K562 (cell line): ENCODE results near the gene SPOCD1. TPM values are rescaled to one million over a fixed set of nuclear protein-coding genes. Genes with fewer than 3 reads are reported as not detected.

Source experiments
- ATAC-seq: fragments of 200-7000 bp; cut with Tn5 transposase; 3 replicates; pipeline ENCODE4 v1.9.1; 2020; ENCODE audit warnings: moderate library complexity
- BruUV-seq: library from RNA; stranded (reverse); fragments of 400-500 nt; replicated peaks from 2 replicates; lab custom pipeline; 2021; lab: Mats Ljungman, UMichigan
- CTCF ChIA-PET: fragments of 300-600 bp; formaldehyde crosslinking; extraction: SDS; loops from one replicate; lab custom pipeline; 2021; ENCODE audit warnings: low intra/inter-chr PET ratio; lab: Yijun Ruan, JAX
- POLR2A ChIA-PET: fragments of 300-600, 350-650 bp; sonication (Branson Sonifier 250); formaldehyde crosslinking; extraction: SDS; loops from one replicate; lab custom pipeline; 2021; ENCODE audit warnings: antibody characterized with exemption, inconsistent platforms; lab: Yijun Ruan, JAX
- DNase-seq, 4 experiments: peaks; one replicate each; pipeline versions ENCODE4 v3.0.0 to v3.0.0-alpha.2; 2011 to 2018; ENCODE audit warnings: low spot score in 3 of 4, mixed read lengths in 3 of 4; ENCODE audit errors: extremely low read depth in 1 of 4
- FAIRE-seq: peaks from 2 replicates; lab custom pipeline; 2011; peaks lifted over from hg19 to GRCh38; lab: Jason Lieb, UNC
- H2AFZ ChIP-seq: 2 replicates; pipeline ENCODE4 v1.6.0; 2011; ENCODE audit warnings: low read depth, low read length, control low read depth, inconsistent platforms
- H3K27ac ChIP-seq: fragments of 200-600 bp; 3 replicates; pipeline ENCODE4 v1.8.0; 2011; ENCODE audit warnings: low read depth, mild to moderate bottlenecking, control low read depth, inconsistent platforms, low read length, moderate library complexity, mixed read lengths; ENCODE audit errors: extremely low read depth
- H3K27me3 ChIP-seq, 2 experiments: fragments of 300-600 bp in 1 of 2; 2 replicates in 1 of 2; 3 replicates in 1 of 2; pipeline versions ENCODE4 v1.6.0 to v1.8.0; 2011; ENCODE audit warnings: inconsistent platforms in 2 of 2, low read length in 2 of 2, mild to moderate bottlenecking in 1 of 2, mixed read lengths in 1 of 2, moderate library complexity in 1 of 2; ENCODE audit not compliant: control insufficient read depth in 2 of 2, insufficient read depth in 2 of 2
- H3K36me3 ChIP-seq: fragments of 300-600 bp; 3 replicates; pipeline ENCODE4 v1.8.0; 2011; ENCODE audit warnings: mild to moderate bottlenecking, low read length, inconsistent platforms; ENCODE audit not compliant: control insufficient read depth, insufficient read depth
- H3K4me1 ChIP-seq, 2 experiments: fragments of 200-600 bp in 1 of 2; replicated peaks in 1 of 2; 2 replicates in 1 of 2; 3 replicates in 1 of 2; pipeline versions ENCODE4 v1.5.1 to v1.8.0; 2011; ENCODE audit warnings: inconsistent platforms in 2 of 2, low read length in 2 of 2, mild to moderate bottlenecking in 1 of 2, mixed read lengths in 1 of 2, moderate library complexity in 1 of 2; ENCODE audit not compliant: control insufficient read depth in 2 of 2, insufficient read depth in 2 of 2
- H3K4me2 ChIP-seq: 2 replicates; pipeline ENCODE4 v1.6.1; 2011; ENCODE audit warnings: low read length, control low read depth, inconsistent platforms, mixed read lengths; ENCODE audit not compliant: insufficient read depth
- H3K4me3 ChIP-seq: fragments of 200-600 bp; sonication (generic), shearing (Covaris generic); 2 replicates; pipeline ENCODE4 v1.5.1; 2016; ENCODE audit warnings: control low read depth, inconsistent platforms
- H3K79me2 ChIP-seq: fragments of 200-600 bp; 3 replicates; pipeline ENCODE4 v1.8.0; 2011; ENCODE audit warnings: low read length, inconsistent platforms; ENCODE audit not compliant: control insufficient read depth, insufficient read depth
- H3K9ac ChIP-seq, 2 experiments: 2 replicates each; pipeline versions ENCODE4 v1.6.0 to v1.6.1; 2011; ENCODE audit warnings: low read depth in 2 of 2, low read length in 2 of 2, control low read depth in 1 of 2, inconsistent platforms in 1 of 2, mild to moderate bottlenecking in 1 of 2, mixed read lengths in 1 of 2; ENCODE audit not compliant: insufficient read depth in 1 of 2
- H3K9me1 ChIP-seq: one replicate; pipeline ENCODE4 v1.6.0; 2011; ENCODE audit warnings: inconsistent platforms, mild to moderate bottlenecking, low read length, moderate library complexity; ENCODE audit not compliant: control insufficient read depth, insufficient read depth
- H3K9me3 ChIP-seq: replicated peaks from 2 replicates; pipeline ENCODE4 v1.5.1; 2011; ENCODE audit warnings: low read depth, low read length, inconsistent platforms; ENCODE audit not compliant: control insufficient read depth, insufficient read depth
- H4K20me1 ChIP-seq: replicated peaks from 2 replicates; pipeline ENCODE4 v1.6.1; 2011; ENCODE audit warnings: low read length, inconsistent platforms, mixed read lengths; ENCODE audit not compliant: control insufficient read depth, insufficient read depth
- ATF2 ChIP-seq: sonication (generic); formaldehyde crosslinking; IDR thresholded peaks from 2 replicates; pipeline ENCODE4 v1.8.1; 2022; ENCODE audit warnings: missing genetic modification reagents
- FOXA3 ChIP-seq, 2 experiments: fragments of 450-650 bp in 1 of 2; sonication (generic) in 1 of 2; formaldehyde crosslinking; IDR thresholded peaks in 1 of 2; conservative IDR thresholded peaks in 1 of 2; 2 replicates each; pipeline versions ENCODE4 v1.4.0 to v1.8.0; 2020 to 2022; ENCODE audit warnings: mild to moderate bottlenecking in 2 of 2, missing genetic modification reagents in 1 of 2
- ILF3 ChIP-seq: fragments of 450-650 bp; IDR thresholded peaks from 2 replicates; pipeline ENCODE4 v1.6.1; 2018; ENCODE audit warnings: antibody characterized with exemption, mild to moderate bottlenecking, moderate library complexity, borderline replicate concordance
- MTA3 ChIP-seq: fragments of 450-650 bp; formaldehyde crosslinking; IDR thresholded peaks from 2 replicates; pipeline ENCODE4 v1.6.1; 2017; ENCODE audit warnings: mild to moderate bottlenecking, borderline replicate concordance
- POLR2G ChIP-seq: fragments of 200-400 bp; formaldehyde crosslinking; IDR thresholded peaks from 2 replicates; pipeline ENCODE4 v1.6.1; 2017; ENCODE audit warnings: low read depth, mild to moderate bottlenecking, antibody characterized with exemption, low read length, moderate library complexity
- PTTG1 ChIP-seq: fragments of 450-650 bp; IDR thresholded peaks from 2 replicates; pipeline ENCODE4 v1.6.1; 2016; ENCODE audit warnings: low read depth, mild to moderate bottlenecking, missing genetic modification characterization, missing compliant biosample characterization
- RAD21 ChIP-seq, 2 experiments: fragments of 250-450 bp in 1 of 2; fragments of 450-650 bp in 1 of 2; sonication (Bioruptor Pico) in 1 of 2; formaldehyde crosslinking in 1 of 2; IDR thresholded peaks in 1 of 2; conservative IDR thresholded peaks in 1 of 2; 2 replicates each; pipeline versions ENCODE4 v1.4.0 to v1.8.0; 2020 to 2022; ENCODE audit warnings: mild to moderate bottlenecking in 2 of 2, moderate library complexity in 1 of 2
- RBM34 ChIP-seq: fragments of 200-400 bp; formaldehyde crosslinking; IDR thresholded peaks from 2 replicates; pipeline ENCODE4 v1.6.1; 2018; ENCODE audit warnings: low read length, borderline replicate concordance; ENCODE audit not compliant: insufficient read depth
- SMARCB1 ChIP-seq: IDR thresholded peaks from 2 replicates; pipeline ENCODE4 v1.6.1; 2011; ENCODE audit warnings: improper control_type of control experiment, low read depth; ENCODE audit not compliant: insufficient read length
- U2AF1 ChIP-seq: fragments of 200-400 bp; formaldehyde crosslinking; optimal IDR thresholded peaks from 2 replicates; pipeline ENCODE3; 2017; ENCODE audit warnings: mild to moderate bottlenecking, low read depth, low read length, moderate library complexity
- XRCC5 ChIP-seq: fragments of 200-400 bp; formaldehyde crosslinking; IDR thresholded peaks from 2 replicates; pipeline ENCODE4 v1.6.1; 2017; ENCODE audit warnings: low read depth, mild to moderate bottlenecking, low read length
- WGBS: fragments of 100-300 bp; shearing (Covaris generic); methylation state at CpG from one replicate; pipeline ENCODE4 v1.1.6; 2016; ENCODE audit warnings: low coverage, mixed read lengths; ENCODE audit not compliant: insufficient coverage; ENCODE audit errors: missing lambda C conversion rate; 5-methylcytosine and 5-hydroxymethylcytosine counted together
- in situ Hi-C: fragments of 300-500 bp; cut with MboI; formaldehyde crosslinking; loops from 4 replicates; pipeline ENCODE4 v1.15.0; 2018; ENCODE audit warnings: inconsistent platforms, mixed read lengths
- intact Hi-C: fragments of 100-400 bp; cut with micrococcal nuclease; formaldehyde crosslinking; loops from 2 replicates; pipeline ENCODE4 v1.14.2; 2022
- polyA plus RNA-seq, 8 experiments: library from polyadenylated mRNA; depleted of rRNA in 4 of 8; stranded (reverse) in 5 of 8; unstranded in 3 of 8; fragments of >200 nt; fragmentation: Nextera tagmentation in 2 of 8; fragmentation: Illumina TruSeq in 1 of 8; extraction: Ambion mirVana in 2 of 8; extraction: Trizol in 1 of 8; gene quantifications; 2 replicates each; pipeline versions ENCODE4 v1.2.1 to v1.2.3, GENCODE V29; 2011 to 2014; ENCODE audit warnings: inconsistent platforms in 1 of 8, missing spikeins in 1 of 8
- total RNA-seq, 7 experiments: library from RNA; depleted of rRNA in 6 of 7; stranded (reverse); fragments of >200 nt in 6 of 7; fragmentation: Illumina TruSeq in 2 of 7; extraction: Trizol in 2 of 7; gene quantifications; 2 replicates each; pipeline versions ENCODE4 v1.2.1 to v1.2.3, GENCODE V29; 2011 to 2021; ENCODE audit warnings: low replicate concordance in 1 of 7
- TF ChIP-seq, protein P1 (sequence below): fragments of 250-450 bp; sonication (Bioruptor Pico); IDR thresholded peaks from 2 replicates; pipeline ENCODE4 v1.4.0; 2020; ENCODE audit warnings: mild to moderate bottlenecking
- TF ChIP-seq, protein P2 (sequence below): fragments of 250-450 bp; sonication (Bioruptor Pico); IDR thresholded peaks from 2 replicates; pipeline ENCODE4 v1.4.0; 2020; ENCODE audit warnings: mild to moderate bottlenecking, moderate library complexity

The SPOCD1 gene
- total and polyA plus RNA-seq, 9 of the 15 experiments (the other 6 are each of a cell fraction or from before 2014, with no cell fraction given), result 0.03 to 0.71 (median 0.26) TPM; not detected in 1

DNA sequence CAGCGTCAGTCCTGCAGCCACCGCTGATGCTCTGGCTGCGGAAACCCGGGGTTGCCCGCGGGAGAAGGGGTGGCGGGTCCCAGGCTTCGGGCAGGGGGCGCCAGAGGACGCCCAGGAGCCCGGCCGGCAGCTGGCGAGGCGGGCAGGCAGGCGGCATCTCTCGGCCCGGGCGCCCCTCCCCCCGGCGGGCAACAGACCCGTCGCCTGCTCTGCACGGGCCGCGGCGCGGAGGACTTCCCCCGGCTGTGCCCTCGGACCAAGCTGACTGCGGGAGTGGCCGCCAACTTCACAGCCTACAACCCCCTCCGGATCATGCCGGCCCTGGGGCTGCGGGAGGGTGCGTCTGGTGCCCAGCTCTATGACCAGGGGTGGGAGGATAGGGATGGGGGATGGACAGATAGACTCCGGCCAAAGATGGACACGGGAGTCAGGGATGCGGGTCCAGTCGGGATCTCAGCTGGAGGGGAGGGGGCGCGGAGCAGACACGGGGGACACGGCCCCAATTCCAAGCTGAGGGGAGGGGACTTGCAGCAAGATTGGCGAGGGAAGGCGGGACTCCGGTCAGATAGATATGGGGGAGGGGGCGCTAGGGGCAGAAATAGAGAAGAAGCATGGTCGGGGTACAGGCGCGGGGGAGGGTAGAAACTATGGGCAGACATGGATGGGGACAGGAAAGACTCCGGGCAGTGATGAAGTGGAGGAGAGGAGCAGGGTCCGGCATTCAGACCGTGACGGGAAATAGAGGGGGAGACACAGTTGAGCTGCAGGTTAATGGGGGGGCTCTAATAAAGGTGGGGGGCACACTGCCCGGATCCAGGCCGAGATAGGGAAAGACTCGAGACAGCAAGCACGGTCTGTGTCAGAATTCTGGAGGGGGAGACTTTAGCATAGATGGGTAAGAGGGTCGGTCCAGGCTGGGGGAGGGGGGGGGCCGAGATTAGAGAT is 52.8 kb downstream of the SPOCD1 start:
- no peak overlapping the region for H3K4me3 ChIP-seq
- POLR2A ChIA-PET, result no interaction called here
- ATAC-seq, result peak; percentile 32
- no peaks in the 10 kb centered on the region for H3K9me1 ChIP-seq
- H4K20me1 ChIP-seq, result peaks cover 49% of the 10 kb centered on the region
- WGBS, result 4% methylated on average over 38 of the region's 60 CpGs
- no peaks in the 10 kb centered on the region for H3K9me3 ChIP-seq
- intact Hi-C loops, result no loop called here
- in situ Hi-C loops, result no loop called here
- BruUV-seq, result no TSS peak
- FAIRE-seq, result no peak
- no peak overlapping the region for H3K9ac ChIP-seq
- peaks cover 10 to 31% of the 10 kb centered on the region in 2 experiments; a peak in 4 of 5 replicates for H3K4me1 ChIP-seq
- no peak overlapping the region for H3K4me2 ChIP-seq
- CTCF ChIA-PET, result interaction anchor here (0.7 to 1.6 kb wide), 7 partner anchors 18 to 300 kb away, joined by 3 to 7 read pairs (median 4); no protein-coding TSS in a partner anchor
- H2AFZ ChIP-seq, result 0 out of 2 replicates have a peak overlapping the region, but pooled peaks have one; percentile 58
- H3K36me3 ChIP-seq, result no peaks in the 10 kb centered on the region
- no peak overlapping the region for H3K27ac ChIP-seq
- peaks cover 50 to 79% of the 10 kb centered on the region in 2 experiments for H3K27me3 ChIP-seq
- peak; percentile 44 to 73 (median 70) for DNase-seq
- no peaks in the 10 kb centered on the region for H3K79me2 ChIP-seq
- no peak for TF ChIP-seq SMARCB1
- TF ChIP-seq RBM34, result no peak
- no peak for TF ChIP-seq ATF2
- no peak for TF ChIP-seq U2AF1
- TF ChIP-seq, protein P1, sequence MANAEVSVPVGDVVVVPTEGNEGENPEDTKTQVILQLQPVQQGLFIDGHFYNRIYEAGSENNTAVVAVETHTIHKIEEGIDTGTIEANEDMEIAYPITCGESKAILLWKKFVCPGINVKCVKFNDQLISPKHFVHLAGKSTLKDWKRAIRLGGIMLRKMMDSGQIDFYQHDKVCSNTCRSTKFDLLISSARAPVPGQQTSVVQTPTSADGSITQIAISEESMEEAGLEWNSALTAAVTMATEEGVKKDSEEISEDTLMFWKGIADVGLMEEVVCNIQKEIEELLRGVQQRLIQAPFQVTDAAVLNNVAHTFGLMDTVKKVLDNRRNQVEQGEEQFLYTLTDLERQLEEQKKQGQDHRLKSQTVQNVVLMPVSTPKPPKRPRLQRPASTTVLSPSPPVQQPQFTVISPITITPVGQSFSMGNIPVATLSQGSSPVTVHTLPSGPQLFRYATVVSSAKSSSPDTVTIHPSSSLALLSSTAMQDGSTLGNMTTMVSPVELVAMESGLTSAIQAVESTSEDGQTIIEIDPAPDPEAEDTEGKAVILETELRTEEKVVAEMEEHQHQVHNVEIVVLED (CRISPR knock-in tag), result no peak
- no peak for TF ChIP-seq POLR2G
- no peak for TF ChIP-seq PTTG1 (tag)
- TF ChIP-seq MTA3, result 0 out of 2 replicates have a peak, but pooled peaks have one; percentile 28
- TF ChIP-seq RAD21 (CRISPR knock-in tag; conservative IDR thresholded peaks at IDR 0.05 in 1 of 2, IDR thresholded peaks at IDR 0.05 in 1 of 2), result peak in 1 of 2 experiments; percentile 60; a peak in 3 of 4 replicates
- TF ChIP-seq, protein P2, sequence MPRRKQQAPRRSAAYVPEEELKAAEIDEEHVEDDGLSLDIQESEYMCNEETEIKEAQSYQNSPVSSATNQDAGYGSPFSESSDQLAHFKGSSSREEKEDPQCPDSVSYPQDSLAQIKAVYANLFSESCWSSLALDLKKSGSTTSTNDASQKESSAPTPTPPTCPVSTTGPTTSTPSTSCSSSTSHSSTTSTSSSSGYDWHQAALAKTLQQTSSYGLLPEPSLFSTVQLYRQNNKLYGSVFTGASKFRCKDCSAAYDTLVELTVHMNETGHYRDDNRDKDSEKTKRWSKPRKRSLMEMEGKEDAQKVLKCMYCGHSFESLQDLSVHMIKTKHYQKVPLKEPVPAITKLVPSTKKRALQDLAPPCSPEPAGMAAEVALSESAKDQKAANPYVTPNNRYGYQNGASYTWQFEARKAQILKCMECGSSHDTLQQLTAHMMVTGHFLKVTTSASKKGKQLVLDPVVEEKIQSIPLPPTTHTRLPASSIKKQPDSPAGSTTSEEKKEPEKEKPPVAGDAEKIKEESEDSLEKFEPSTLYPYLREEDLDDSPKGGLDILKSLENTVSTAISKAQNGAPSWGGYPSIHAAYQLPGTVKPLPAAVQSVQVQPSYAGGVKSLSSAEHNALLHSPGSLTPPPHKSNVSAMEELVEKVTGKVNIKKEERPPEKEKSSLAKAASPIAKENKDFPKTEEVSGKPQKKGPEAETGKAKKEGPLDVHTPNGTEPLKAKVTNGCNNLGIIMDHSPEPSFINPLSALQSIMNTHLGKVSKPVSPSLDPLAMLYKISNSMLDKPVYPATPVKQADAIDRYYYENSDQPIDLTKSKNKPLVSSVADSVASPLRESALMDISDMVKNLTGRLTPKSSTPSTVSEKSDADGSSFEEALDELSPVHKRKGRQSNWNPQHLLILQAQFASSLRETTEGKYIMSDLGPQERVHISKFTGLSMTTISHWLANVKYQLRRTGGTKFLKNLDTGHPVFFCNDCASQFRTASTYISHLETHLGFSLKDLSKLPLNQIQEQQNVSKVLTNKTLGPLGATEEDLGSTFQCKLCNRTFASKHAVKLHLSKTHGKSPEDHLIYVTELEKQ (CRISPR knock-in tag), result no peak
- no peak for TF ChIP-seq XRCC5
- no peak for TF ChIP-seq ILF3
- no peak for TF ChIP-seq FOXA3 (CRISPR knock-in tag; conservative IDR thresholded peaks at IDR 0.05 in 1 of 2, IDR thresholded peaks at IDR 0.05 in 1 of 2)
